Liver (tissue), 2 donors: ENCODE results near the gene DCAF8L2.
"Not testable (repeated sequence)": the region's sequence is repeated elsewhere in the genome, so short reads cannot be mapped to it uniquely, and the experiment has no call there.

Experiments
- CTCF ChIP-seq: fragments of 150-350 bp; IDR thresholded peaks from 2 replicates; pipeline ENCODE4 v1.5.1; 2017; ENCODE audit warnings: improper control_type of control experiment, low read depth, low read length; ENCODE audit not compliant: missing input control
- FOXA2 ChIP-seq: IDR thresholded peaks from 2 replicates; pipeline ENCODE4 v1.6.1; 2016; ENCODE audit warnings: antibody characterized with exemption
- MAX ChIP-seq: IDR thresholded peaks from 2 replicates; pipeline ENCODE4 v1.6.1; 2016; ENCODE audit warnings: antibody characterized with exemption
- REST ChIP-seq: IDR thresholded peaks from 2 replicates; pipeline ENCODE4 v1.6.1; 2016; ENCODE audit warnings: antibody characterized with exemption, mild to moderate bottlenecking
- YY1 ChIP-seq: IDR thresholded peaks from 2 replicates; pipeline ENCODE4 v1.6.1; 2016; ENCODE audit warnings: antibody characterized with exemption, mild to moderate bottlenecking
- donor health status: healthy.

GRCh38 chrX:27541161-27541560 is 49.0 kb upstream of the DCAF8L2 start:
- TF ChIP-seq CTCF, FOXA2, REST, MAX, YY1: not testable (repeated sequence)
